Fibroblast of skin of right quadriceps (primary cell): ENCODE measurements around the gene RNF150.
"Not testable (repeated sequence)": the region's sequence is repeated elsewhere in the genome, so short reads cannot be mapped to it uniquely, and the experiment has no call there.

ENCODE experiments used
- DNase-seq: peaks from one replicate; pipeline ENCODE4 v3.0.0-alpha.2; 2013

Gene RNF150

DNA sequence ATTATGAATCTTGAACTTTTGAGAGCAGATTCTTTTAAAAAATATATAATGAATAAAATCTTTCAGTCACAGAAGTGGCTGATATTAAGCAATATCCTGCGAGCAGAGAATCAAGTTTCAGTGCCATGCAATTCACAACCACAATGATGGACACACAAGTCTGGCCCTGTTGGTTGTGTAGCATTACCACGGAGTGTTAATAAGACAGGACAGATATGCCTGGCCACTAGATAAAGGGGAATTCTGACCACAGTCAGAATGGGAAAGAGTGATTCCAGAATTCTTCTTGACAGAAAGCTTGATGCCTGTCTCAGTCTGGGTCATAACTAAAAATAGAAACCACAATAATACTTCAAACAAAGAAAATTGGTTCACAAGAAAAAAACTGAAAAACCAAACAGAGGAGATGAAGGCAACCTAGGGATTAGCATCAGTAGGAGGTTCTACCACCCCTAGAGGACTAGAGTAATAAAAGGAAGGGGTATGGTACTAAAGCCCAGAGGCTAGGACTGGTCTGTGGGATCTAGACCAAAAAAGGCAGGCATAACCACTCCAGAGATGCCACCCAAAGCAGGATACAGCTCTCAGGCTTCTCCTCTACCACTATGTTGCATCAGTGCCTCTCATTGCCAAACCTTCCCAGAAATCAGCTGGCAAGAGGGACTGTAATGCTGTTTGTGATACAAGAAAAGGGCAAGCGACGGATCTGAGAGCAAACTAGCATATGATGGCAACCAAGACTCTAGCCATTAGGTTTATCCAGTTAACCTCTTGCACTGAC, 59.0 kb downstream of the RNF150 start:
- DNase-seq = no peak

DNA sequence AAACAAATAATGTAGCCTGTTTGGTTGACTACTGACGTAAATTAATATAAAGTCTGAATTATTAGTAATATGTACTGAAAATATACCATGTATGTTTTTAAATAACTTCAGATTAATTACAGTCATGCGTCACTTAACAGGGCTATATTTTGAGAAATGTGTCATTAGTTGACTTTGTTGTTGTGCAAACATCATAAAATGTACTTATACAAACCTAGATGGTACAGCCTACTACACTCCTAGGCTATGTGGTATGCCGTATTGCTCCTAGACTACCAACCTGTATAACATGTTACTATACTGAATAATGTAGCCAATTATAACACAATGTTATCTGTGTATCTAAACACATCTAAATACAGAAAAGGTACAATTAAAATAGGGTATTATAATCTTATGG, 66.6 kb downstream of the RNF150 start:
- DNase-seq = no peak

DNA sequence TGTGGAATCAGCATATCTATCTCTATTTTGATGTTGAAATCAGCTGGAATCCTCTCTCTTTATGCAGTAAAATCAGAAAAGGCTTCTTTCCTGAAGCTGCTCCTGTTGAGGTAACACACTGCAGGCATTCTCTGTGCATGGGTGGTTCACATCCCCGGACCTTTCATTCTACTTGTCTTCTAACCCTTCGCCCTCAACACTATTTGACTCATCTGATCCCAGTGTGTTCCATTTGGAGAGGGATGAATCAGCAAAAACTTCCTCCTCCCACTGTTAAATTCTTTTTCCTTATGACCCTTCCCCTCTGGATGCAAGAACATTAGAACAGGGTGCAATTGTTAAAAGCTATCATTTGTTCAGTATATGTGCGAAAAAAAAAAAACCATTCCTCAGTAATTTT, 67.4 kb downstream of the RNF150 start:
- no peak for DNase-seq

DNA sequence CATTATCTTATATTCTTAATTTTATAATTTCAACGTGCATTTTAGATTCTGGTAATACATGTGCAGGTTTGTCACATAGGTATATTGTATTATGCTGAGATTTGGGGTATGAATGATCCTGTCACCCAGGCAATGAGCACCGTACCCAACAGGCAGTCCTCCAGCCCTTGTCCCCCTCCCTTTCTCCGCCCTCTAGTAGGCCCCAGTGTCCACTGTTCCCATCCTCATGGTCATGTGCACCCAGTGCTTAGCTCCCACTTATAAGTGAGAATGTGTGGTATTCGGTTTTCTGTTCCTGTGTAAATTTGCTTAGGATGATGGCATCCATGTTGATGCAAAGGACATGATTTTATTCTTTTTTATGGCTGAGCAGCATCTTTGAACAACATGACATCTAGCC, 70.6 kb downstream of the RNF150 start:
- DNase-seq = no peak

DNA sequence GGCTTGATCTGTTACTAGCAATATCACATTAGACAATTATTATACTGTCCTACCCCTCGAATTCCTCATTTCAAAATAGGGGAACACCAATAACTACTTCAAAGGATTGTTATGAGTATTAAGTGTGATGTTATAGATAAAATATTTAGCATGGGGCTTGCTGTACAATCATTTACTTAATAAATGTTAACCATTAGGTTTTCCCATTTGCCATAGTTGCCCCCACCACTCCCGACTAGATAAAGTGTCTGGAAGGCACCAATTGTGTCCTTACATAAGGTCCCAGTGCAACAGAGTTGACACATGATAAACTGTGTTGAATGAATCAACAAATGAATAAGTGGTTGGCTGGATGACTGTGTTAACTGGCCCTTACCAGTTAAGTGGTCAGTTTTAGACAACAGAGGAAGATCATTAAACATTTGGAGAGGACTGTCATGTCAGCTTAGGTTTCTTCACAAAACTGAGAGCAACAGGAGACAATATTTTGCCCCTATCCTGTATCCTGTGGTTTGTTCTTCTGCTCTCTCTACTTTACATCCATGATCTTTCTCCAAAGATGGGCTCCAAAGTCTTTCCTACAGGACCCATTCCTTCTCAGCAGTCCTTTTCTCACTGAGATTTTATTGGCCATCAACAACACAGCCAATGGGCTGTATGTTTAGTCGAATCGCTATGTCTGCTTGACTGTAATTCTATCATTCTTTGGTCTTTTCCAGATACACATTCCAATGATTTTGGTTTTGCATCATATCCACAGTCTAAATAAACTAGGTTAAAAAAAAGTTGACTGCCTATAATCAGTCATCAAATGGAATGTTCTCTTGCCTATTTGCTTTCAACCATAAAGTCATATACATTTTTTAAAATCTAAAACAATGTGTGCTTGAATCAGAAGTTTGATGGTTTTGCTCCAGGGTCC, 74.4 kb downstream of the RNF150 start:
- DNase-seq = peak; percentile 89

DNA sequence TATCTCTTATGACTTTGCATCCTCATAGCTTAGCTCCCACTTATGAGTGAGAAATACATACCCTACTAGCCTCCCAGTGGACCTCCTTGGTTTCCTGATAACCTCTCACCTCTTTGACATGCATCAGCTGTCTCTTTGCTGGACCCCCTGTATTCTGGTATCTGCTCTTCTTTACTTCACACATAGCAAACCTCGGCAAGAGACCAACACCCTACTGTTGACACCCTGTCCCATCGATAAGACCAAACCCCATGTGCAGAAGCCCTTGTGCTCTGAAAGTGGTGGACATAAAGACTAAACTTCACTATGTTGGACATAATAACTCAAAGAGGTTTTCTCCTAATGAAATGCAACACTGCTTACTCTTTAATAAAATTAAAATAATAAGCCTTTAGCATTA, 75.7 kb downstream of the RNF150 start:
- DNase-seq = no peak

DNA sequence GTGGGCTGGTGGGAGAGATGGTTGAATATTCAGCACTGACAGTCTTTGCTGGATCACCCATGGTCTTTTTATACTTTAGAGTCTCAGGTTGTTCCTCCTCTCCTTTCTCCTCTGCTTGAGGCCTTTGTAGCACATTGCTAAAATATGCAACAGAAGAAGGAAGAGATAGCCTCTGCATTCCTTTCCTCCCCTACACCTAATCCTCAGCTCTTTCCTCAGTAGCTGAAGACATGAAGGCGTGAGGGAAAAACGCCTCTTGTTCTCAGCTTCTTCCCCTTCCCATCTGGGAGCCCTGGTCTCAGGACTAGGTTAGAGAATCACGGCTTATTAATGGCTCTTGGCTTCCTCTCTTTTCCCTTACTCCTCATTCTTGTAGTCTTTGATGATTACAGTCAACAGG, 76.8 kb downstream of the RNF150 start:
- DNase-seq = no peak

DNA sequence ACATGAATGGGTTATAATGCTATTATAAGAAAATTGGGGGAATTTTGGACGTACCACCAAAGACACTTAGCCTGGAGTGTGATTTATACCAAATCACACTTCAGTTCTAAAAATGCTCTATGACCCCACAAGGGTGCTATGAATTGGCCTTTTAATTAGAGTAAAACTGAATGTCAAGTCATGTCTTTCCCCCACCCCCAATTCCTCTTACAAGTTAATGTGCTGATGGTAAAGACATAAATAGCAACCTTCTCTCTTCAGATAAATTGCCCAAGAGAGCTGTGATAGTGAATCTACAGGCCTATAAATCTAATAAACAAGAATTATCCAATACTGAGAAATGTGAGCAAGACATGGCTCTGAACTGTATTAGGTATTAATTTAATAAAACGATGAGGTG, 78.8 kb downstream of the RNF150 start:
- DNase-seq = no peak

DNA sequence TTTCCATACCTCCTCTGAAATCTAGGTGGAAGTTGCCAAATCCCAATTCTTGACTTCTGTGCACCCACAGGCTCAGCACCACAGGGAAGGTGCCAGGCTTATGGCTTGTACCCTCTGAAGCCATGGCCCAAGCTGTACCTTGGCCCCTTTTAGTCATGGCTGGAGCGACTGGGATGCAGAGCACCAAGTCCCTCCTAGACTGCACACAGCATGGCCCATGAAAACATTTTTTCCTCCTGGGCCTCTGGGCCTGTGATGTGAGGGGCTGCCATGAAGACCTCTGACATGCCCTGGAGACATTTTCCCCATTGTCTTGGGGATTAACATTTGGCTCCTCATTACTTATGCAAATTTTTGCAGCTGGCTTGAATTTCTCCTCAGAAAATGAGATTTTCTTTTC, 82.3 kb downstream of the RNF150 start:
- not testable (repeated sequence) for DNase-seq

DNA sequence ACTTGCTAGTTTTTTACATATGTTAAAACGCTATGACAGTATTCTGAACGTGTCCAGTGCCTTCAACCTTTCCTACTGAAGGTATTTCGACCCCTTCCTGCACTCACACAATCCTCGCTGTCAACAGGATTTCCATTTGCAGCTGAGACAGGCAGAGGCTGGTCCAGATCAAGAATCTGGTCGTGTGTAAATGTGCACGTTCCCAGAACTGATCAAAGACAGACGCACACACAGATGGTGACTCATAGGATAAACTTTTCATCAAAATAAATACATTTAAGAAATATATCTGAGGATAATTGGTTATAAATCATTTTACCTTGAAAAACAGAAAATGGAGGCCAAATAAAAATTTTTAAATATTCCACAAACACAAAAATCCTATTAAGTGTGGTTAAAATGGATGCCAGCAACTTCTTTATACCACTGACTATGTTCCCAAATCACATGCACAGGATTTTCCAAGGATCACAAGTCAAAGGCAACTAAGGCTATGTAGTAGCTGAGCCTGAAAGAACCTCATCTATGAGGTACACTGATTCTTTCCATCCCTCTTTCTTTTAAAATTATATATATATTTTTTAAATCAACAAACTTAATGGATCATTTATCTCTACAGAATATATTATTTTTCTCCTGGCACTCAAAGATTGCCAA, 85.9 kb downstream of the RNF150 start:
- peak; percentile 87 for DNase-seq

DNA sequence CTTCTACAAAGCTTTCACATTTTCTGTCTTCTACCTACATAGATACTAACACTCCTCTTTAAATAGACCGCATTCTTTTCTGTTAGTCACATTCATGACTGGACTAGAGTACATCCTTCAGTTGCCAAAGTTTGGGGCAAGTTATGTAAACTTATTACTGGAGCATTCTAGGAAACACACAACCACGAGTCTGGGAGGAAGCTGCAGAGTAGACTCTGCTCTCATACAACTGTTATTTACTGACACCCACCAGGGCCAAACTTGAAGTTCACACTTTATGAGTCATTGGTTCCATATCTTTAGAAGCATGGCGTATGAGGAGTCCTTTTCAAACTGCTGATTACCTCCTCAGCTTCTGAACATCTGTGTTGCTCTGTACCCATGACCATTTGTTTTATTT, 87.0 kb downstream of the RNF150 start:
- peak; percentile 99 for DNase-seq

DNA sequence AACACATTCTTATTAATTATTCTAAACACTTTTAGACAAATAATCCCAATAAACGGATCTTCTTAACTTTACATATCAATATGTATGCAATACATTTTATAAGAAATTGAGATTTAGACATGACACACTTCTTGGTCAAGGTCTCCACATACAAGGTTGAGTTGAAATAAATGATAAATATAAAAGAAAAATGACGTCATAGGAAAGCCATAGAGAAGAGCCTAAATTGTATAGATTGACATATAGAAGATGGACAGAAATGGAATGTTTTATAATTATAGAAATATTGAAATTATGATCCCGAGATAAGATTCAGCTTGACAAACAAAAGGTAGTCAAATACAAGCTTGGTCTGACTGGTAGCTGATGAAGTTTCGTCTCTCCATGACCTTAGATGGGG, 87.4 kb downstream of the RNF150 start:
- DNase-seq = no peak

DNA sequence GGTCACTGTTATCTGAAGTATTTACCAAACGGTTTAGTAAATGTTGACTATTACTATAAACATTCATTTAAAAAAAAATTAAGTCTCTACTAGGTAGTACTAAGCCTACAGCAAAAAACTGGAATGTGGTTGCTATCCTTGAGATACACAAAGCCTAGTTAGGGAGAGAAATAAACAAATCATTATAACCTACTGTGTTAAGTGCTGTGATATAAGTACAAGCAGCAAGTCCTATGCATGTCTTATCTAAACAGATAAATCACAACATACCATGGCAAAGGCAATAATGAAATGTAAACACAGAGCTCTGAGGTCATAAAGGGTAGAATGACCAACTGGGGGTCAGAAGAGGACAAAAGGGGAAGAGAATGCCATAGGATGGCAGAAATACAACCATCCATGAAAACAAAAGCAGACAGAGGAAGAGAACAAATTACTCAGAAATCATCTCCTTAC, 92.2 kb downstream of the RNF150 start:
- no peak for DNase-seq

DNA sequence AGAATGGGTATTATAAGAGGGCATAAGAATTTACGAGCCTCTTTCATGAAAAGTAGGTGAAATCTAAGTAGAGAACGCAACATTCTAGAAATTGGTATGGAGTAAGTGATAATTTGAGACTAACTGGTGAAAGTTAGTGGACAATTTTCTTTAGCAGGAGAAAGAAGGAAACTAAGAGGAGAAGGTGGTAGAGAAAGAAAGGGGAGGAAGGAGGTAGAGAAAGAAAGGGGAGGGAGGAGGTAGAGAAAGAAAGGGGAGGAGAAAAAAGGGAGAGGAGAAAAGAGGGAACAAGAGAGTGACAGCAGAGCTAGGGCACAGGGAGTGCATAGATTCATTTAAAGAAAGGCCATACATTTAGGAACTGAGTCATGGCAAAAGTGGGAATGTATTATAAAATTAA, 94.1 kb downstream of the RNF150 start:
- DNase-seq = no peak

DNA sequence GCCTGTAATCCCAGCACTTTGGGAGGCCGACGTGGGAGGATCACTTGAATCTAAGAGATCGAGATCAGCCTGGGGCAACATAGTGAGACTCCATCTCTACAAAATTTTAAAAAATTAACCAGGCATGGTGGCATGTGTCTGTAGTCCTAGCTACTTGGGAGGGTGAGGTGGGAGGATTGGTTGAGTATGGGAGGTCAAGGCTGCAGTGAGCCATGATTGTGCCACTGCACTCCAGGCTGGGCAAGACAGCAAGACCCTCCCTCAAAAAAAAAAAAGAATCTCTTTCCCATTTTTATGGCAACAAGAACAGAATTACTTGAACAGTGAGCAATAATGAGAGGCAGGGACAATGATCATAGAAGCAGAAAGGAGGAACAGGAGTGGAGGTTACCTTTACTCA, 94.8 kb downstream of the RNF150 start:
- DNase-seq = no peak

DNA sequence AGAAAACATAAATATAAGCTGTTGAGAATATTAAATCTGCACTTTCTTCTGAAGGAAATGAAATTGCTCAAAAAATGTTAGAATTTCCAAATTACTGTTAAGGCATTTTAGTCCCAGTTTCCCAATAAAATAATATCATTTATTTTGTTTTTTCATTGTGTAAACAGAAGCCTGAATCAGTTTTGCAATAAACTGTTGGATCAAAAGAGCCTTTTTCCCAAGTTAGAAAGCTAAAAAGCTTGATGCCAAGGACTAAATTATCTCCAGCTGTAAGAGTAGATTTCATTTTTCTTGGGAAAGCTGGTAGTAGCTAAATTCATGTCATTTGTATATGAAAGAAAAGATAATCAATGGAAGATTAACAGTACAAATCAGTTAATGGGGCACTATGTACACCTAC, 95.8 kb downstream of the RNF150 start:
- DNase-seq = no peak

DNA sequence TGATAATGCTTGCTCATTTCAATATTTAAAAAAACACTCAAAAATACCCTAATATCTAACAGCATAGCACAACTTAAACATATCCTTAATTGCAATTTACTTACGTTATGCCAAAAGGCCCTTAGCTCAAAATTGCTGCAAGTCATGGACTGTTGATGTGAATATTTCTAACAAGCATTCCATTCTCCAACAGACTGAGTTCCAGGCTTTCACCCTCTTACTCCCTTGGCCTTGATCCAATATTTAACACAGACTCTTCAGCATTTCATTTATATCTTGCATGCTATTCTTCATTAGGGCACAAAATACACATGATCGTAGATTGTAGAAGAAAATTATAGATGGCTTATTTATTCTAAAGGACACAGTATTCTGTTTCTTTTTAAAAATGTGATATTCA, 96.5 kb downstream of the RNF150 start:
- DNase-seq = peak; percentile 40

DNA sequence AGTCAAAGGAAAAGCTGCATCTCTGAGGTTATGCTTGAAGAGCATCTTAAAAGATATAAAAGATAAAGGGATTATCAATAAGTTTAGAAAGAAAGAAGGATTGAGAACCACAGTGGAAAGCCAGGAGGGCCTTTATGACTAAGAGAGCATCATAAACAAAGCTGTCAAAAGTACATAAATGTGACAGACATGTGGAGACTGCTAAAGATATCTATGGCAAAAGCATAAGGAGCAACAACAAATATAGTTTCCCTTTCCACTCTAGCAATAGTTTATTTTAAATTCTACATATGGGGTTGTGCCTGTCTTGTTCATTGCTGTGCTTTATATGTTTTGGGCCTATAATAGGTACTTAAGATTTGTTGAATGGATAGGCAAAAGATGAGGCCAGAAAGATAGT, 97.3 kb downstream of the RNF150 start:
- no peak for DNase-seq

DNA sequence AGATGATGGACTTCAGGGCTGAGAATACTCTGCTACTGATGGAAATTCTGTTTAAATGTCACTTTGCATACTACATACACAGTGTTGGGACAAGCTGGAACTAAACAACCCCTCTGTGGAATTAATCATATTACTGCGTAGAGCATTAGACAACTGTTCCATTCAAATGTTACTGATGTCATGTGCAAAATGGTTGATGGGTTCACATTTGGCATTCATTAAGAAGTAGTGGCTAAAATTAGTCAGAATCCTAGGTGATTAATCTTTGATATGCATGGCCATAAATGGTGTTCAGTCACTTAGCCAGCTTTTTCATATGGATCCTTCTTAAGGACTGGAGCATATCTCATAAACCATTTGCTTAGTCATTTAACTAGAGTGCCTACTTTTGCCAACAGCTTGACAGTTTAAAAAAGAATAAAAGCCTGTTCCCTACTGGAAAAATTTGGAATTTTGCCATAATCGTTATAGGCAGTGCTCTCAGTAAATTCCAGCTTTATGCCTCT, 105.2 kb downstream of the RNF150 start:
- peak; percentile 99 for DNase-seq

DNA sequence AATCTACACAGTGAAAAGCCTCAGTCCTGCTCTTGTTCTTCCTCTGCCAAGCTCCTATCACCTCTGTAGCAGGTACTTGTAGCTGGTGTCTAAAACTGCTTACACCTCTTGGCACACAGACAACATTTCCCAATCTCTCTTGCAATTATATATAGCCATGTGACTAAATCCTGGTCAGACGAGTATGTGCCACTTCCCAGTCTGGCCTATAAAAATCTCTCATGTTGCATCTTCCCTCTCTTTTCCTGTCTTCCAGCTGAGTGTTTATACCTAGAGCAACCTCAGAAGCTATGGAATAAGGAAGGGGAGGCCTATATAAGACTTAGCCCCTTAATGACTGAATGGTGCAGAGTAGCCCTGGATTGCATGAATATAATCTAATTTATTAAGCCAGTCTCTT, 105.8 kb downstream of the RNF150 start:
- DNase-seq = peak; percentile 73

DNA sequence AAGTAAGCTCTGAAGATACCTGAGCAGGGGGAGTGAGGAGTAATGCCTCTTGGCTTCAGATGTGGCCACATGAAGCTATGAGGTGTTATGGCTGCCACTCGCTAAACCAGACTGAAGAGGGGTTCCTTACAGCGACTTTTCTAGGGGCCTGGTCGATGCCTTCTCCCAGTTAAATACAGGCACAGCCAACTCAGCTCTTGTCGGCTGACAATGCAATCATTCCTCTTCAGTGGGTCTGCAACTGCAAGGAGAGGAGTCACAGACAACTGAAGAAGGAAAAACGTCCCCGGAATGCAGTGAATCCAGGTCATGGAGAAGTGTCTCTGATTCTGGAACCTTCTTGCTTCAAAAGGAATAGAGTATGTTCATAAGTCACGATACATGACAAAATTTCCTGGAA, 106.4 kb downstream of the RNF150 start:
- DNase-seq = peak; percentile 27

DNA sequence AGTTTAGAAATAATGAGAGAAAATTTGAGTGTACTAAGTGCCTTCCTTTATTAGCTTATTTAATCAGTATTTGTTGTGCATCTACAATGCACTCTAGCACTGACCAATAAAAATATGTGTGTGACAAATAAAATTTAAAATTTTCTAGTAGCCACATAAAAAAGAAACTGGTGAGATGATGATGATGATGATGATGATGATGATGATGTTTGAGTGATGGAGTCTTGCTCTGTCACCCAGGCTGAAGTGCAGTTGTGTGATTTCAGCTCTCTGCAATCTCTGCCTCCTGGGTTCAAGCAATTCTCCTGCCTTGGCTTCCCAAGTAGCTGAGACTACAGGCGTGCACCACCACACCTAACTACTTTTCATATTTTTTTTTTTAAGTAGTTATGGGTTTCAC, 110.2 kb downstream of the RNF150 start:
- DNase-seq = no peak

DNA sequence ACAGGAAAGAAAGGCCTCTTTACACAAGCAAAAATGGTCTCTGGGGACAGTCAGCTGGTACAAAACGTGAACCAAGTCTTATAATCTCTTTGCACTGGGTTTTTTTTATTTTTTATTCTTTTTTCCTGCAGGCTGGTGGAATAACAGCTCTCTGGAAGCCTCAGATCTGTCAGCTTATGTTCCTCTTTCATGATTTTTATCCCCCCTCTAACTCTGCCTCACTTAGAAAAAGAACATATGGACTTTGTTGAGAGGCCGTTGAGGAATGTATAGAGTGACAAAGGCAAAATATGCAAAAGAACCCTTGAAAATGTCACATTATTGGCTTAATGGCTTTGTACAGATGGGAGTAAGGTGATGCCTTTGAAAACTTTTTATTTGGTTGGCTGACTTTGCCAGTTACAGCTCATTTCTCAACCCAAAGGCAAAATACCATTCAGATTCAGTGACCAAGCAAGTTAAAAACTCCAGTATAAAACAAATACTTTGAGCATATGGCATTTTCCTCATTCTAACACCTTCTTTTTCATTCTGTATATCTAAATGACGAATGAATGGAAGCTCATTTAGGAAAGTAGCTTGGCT, 111.1 kb downstream of the RNF150 start:
- peak; percentile 43 for DNase-seq
